ENCODE data around the gene MACF1. TPM values are rescaled to one million over a fixed set of nuclear protein-coding genes. Genes with fewer than 3 reads are reported as not detected.

MACF1 gene
- total and polyA plus RNA-seq, 12 donors: 85.3 to 379 (median 305) TPM

DNA sequence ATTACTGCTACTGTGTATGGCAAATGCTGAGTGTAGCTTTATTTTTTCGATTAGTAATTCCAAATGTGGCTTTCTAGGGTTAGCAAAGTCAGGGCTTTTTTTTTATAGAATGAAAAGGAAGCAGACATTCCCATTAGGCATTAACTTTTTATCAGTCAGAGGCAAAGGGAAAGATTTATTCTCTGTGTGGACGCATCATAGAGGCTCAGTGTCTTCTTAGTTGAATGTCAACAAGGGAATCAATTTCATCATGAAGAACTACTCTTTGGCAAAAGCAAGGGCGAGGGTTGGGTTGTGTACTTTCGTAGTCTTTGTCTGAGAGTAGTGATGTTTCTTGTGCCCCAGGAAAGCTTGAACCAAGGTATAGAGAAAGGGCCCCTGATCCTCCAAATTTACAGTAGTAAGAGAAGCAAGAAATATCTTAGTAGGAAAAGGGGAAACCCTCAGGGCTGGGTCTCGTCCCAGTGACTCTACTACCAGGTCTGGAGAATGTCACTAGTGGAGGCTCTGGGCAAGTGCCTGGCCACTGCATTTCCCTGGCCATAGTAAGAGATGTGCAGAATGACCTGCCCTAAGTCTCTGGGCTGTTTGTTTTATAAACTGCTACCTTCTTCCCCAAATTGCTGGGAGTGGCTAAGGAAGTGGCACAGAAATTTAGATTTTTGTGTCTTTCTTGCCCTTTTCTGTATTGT lies 30.0 kb upstream of the MACF1 start:
- WGBS, 2 donors: 70 to 73% methylated on average over 5 of the region's 5 CpGs
- DNase-seq (no peak), ATAC-seq (no peak)
- intact Hi-C loops (cut with DNase I): no loop called here
- Histone ChIP-seq H3K27ac (peak overlapping the region in 6 of 10 donors; percentile 30 to 68 (median 61)), H3K4me3 (no peak overlapping the region), H3K9me3 (no peaks in the 10 kb centered on the region), H3K4me1 (peaks cover 3 to 82% (median 52%) of the 10 kb centered on the region in 9 donors), H3K36me3 (no peaks in the 10 kb centered on the region), H3K27me3 (no peaks in the 10 kb centered on the region)
- TF ChIP-seq, protein P1, sequence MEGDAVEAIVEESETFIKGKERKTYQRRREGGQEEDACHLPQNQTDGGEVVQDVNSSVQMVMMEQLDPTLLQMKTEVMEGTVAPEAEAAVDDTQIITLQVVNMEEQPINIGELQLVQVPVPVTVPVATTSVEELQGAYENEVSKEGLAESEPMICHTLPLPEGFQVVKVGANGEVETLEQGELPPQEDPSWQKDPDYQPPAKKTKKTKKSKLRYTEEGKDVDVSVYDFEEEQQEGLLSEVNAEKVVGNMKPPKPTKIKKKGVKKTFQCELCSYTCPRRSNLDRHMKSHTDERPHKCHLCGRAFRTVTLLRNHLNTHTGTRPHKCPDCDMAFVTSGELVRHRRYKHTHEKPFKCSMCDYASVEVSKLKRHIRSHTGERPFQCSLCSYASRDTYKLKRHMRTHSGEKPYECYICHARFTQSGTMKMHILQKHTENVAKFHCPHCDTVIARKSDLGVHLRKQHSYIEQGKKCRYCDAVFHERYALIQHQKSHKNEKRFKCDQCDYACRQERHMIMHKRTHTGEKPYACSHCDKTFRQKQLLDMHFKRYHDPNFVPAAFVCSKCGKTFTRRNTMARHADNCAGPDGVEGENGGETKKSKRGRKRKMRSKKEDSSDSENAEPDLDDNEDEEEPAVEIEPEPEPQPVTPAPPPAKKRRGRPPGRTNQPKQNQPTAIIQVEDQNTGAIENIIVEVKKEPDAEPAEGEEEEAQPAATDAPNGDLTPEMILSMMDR (IDR thresholded peaks at IDR 0.05): no peak

DNA sequence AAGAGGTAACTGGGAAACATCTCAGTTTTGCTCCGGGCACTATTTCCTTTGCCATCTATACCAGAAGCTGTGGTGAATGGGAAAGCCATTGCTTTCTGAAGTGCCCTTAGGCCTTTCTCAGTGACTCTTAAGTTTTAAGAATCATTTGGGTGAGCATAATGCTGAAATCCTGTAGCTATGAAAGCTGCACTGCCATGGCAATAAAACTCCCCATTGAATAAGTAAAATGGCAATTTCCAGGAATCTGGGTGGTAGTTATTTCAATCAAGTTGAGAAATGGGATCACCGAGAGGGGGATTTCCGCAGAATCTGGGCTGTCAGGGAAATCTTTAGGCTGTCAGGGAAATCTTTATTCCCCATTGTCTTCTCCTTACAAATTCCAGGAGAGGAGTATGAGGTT lies 26.8 kb upstream of the MACF1 start:
- TF ChIP-seq, protein P1 (IDR thresholded peaks at IDR 0.05): no peak
- peaks cover 3 to 63% (median 42%) of the 10 kb centered on the region in 9 donors for H3K4me1 ChIP-seq
- H3K9me3 ChIP-seq: no peaks in the 10 kb centered on the region
- no peak overlapping the region for H3K4me3 ChIP-seq
- no peak for DNase-seq
- intact Hi-C loops (cut with DNase I): no loop called here
- no peaks in the 10 kb centered on the region for H3K27me3 ChIP-seq
- WGBS, 2 donors: 72 to 82% methylated on average over 3 of the region's 3 CpGs
- H3K27ac ChIP-seq: peak overlapping the region in 1 of 10 donors; percentile 79
- no peak for ATAC-seq
- H3K36me3 ChIP-seq: no peaks in the 10 kb centered on the region

- WGBS, 2 donors: 40 to 41% methylated on average over 6 of the region's 6 CpGs
- DNase-seq (no peak), ATAC-seq (peak in 4 of 8 donors; percentile 35 to 54 (median 48))
- H3K36me3 ChIP-seq: no peaks in the 10 kb centered on the region
- TF ChIP-seq, protein P1 (IDR thresholded peaks at IDR 0.05): no peak
- H3K27ac ChIP-seq: peak overlapping the region in 7 of 10 donors; percentile 18 to 79 (median 47)
- intact Hi-C loops (cut with DNase I): no loop called here
- no peaks in the 10 kb centered on the region for H3K27me3 ChIP-seq
- H3K9me3 ChIP-seq: no peaks in the 10 kb centered on the region
- peak overlapping the region in 1 of 10 donors; percentile 3 for H3K4me3 ChIP-seq
- peaks cover 3 to 59% (median 37%) of the 10 kb centered on the region in 9 donors for H3K4me1 ChIP-seq
Observed at GRCh38 chr1:39178541-39179431, 25.7 kb upstream of the MACF1 start.

DNA sequence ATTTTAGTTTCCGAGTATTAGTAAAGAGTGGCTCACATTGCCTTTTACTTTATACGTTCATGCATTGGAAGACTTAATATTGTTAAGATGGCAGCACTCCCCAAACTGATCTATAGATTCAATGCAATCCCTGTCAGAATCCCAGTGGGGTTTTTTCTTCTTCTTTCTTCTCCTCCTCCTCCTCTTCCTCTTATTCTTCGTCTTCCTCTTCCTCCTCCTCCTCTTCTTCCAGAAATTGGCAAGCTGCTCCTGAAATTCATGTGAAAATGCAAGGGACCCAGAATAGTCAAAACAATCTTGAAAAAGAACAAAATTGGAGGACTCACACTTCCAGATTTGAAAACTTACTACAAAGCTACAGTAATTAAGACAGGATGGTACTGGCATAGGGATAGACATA lies 23.2 kb upstream of the MACF1 start:
- intact Hi-C loops (cut with DNase I): loop anchor here in 2 of 10 donors (5.0 to 10.0 kb wide), 2 partner anchors 34 to 47 kb away; no protein-coding TSS in a partner anchor
- no peak overlapping the region for H3K4me3 ChIP-seq
- ATAC-seq (no peak), DNase-seq (no peak)
- TF ChIP-seq, protein P1 (IDR thresholded peaks at IDR 0.05): no peak
- H3K9me3 ChIP-seq: no peaks in the 10 kb centered on the region
- H3K27ac ChIP-seq: no peak overlapping the region
- no peaks in the 10 kb centered on the region for H3K27me3 ChIP-seq
- peaks cover 2 to 59% (median 43%) of the 10 kb centered on the region in 9 donors for H3K4me1 ChIP-seq
- H3K36me3 ChIP-seq: no peaks in the 10 kb centered on the region
- 54 to 56% methylated on average over 3 of the region's 3 CpGs for WGBS, 2 donors

Measured in heart right ventricle (tissue), 16 donors.